ENCODE results near the gene GYS2. TPM values are rescaled to one million over a fixed set of nuclear protein-coding genes. Genes with fewer than 3 reads are reported as not detected.
A peak's percentile ranks its signal among the peaks of the same experiment; 100 is the strongest.

GYS2 gene
- polyA plus RNA-seq, 1 experiment: not detected

DNA sequence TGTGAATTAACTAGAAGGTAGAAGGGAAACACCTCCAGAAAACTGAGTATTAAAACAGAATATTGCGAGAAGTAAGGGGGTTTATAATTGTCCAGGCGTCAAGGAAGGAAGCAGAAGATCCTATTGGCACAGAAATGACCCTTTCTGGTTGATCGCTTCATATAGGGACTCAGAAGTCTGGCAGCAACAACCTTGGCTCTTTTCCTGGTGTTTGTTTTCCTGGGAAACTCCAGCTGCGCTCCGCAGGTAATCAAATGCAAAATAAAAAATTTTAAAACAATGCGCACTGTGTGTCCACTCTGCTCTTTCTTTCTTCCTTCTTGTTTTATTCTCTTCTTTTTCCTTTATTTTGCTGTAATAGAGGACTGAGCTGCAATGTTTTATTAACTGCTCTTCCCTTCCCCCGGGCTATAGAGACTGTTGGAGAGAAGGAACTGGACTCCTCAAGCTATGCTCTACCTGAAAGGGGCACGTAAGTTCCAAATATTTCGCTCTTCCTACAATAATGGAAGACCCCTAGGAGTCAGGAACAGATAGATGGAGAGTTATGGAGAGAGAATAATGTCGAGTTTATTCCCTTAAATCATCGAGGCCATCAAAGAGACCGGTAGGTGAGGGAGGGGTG, 77.8 kb downstream of the GYS2 start:
- POLR2A ChIA-PET: no interaction called here
- CTCF ChIA-PET: no interaction called here
- no peak for DNase-seq (ENCODE audit: low read depth, low spot score)

DNA sequence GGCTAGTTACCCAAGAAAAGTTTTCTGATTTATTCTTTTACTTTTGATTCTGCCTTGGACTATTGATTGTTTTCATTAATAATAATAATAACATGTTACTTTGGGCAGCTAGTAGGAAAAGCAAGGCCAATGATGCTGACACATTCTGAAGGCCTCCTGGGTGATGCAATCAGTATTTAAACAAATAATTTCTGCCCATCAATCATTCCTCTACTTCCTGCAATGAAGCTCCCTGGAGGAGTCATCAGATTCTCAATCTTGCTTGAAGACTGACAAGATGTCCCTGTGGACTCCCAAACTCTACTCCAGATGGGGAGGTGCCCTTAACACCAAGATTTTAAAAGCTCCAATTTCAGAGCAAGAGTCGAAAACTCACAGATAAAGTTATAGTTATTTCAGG, 78.6 kb downstream of the GYS2 start, which contains the start of gene SPX:
Gene SPX, plus strand, starts transcription at position 244 of the 400 bp plus-strand sequence. CDS start 177 bp downstream, outside the sequence.
- ChIA-PET POLR2A (no interaction called here), CTCF (no interaction called here)
- no peak for DNase-seq (ENCODE audit: low read depth, low spot score)
- Histone ChIP-seq H3K4me3 (ENCODE audit: low read depth, low read length) (no peak within 1 kb of the TSS; the same call in 1 of the 2 replicates), H3K9me3 (ENCODE audit: control insufficient read depth, insufficient read depth, low read length) (no peaks in the 10 kb centered on the region), H3K27ac (ENCODE audit: low read depth, low read length) (no peak within 1 kb of the TSS), H3K27me3 (ENCODE audit: control insufficient read depth, insufficient read depth, low read length) (peaks cover 3% of the 10 kb centered on the region)
- TF ChIP-seq, protein P1, sequence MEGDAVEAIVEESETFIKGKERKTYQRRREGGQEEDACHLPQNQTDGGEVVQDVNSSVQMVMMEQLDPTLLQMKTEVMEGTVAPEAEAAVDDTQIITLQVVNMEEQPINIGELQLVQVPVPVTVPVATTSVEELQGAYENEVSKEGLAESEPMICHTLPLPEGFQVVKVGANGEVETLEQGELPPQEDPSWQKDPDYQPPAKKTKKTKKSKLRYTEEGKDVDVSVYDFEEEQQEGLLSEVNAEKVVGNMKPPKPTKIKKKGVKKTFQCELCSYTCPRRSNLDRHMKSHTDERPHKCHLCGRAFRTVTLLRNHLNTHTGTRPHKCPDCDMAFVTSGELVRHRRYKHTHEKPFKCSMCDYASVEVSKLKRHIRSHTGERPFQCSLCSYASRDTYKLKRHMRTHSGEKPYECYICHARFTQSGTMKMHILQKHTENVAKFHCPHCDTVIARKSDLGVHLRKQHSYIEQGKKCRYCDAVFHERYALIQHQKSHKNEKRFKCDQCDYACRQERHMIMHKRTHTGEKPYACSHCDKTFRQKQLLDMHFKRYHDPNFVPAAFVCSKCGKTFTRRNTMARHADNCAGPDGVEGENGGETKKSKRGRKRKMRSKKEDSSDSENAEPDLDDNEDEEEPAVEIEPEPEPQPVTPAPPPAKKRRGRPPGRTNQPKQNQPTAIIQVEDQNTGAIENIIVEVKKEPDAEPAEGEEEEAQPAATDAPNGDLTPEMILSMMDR (IDR thresholded peaks at IDR 0.05; ENCODE audit: low read depth, low read length): no peak

More for the DNA sequence above, 77.8 kb downstream of the GYS2 start:
- Histone ChIP-seq H3K4me3 (ENCODE audit: low read depth, low read length) (peak overlapping the region; percentile 62), H3K27me3 (ENCODE audit: control insufficient read depth, insufficient read depth, low read length) (peaks cover 3% of the 10 kb centered on the region), H3K27ac (ENCODE audit: low read depth, low read length) (no peak overlapping the region), H3K9me3 (ENCODE audit: control insufficient read depth, insufficient read depth, low read length) (no peaks in the 10 kb centered on the region)
- TF ChIP-seq, protein P1 (IDR thresholded peaks at IDR 0.05; ENCODE audit: low read depth, low read length): no peak

DNA sequence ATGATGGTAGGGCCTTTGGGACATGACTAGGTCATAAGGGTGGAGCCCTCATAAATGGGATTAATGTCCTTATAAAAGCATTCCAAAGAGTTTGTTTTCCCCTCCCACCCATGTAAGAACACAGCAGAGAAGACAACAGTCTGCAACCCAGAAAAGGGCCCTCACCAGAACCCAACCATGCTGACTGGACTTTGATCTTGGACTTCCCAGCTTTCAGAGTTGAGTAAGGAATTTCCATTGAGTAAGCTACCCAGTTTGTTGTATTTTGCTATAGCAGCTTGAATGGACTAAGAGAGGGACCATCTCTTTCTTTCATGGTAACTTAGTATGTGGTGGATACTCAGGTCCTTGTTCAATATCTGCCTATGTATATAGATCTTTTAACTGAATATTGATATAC, 81.5 kb downstream of the GYS2 start:
- Histone ChIP-seq H3K4me3 (ENCODE audit: low read depth, low read length) (no peak overlapping the region), H3K9me3 (ENCODE audit: control insufficient read depth, insufficient read depth, low read length) (no peaks in the 10 kb centered on the region), H3K27ac (ENCODE audit: low read depth, low read length) (no peak overlapping the region), H3K27me3 (ENCODE audit: control insufficient read depth, insufficient read depth, low read length) (no peaks in the 10 kb centered on the region)
- ChIA-PET POLR2A (no interaction called here), CTCF (no interaction called here)
- TF ChIP-seq, protein P1 (IDR thresholded peaks at IDR 0.05; ENCODE audit: low read depth, low read length): no peak
- DNase-seq (ENCODE audit: low read depth, low spot score): no peak

DNA sequence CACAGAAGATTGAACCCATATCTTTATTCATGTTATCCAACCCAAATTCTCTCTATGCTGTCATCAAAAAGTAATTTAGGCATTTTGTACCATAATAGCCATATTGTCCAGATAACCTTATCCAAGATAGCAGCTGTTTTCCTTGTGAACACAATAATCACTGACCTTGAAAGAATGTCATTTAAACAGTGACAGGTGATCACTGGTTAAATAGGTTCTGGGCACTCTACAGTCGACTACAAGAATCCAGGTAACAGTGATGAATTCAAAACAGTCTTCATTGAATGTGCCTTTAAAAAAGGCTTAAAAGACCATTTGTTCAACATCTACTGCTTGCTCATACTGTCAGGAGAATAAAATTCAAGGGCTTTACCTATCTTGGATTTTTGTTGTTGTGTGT, 83.1 kb downstream of the GYS2 start:
- Histone ChIP-seq H3K4me3 (ENCODE audit: low read depth, low read length) (no peak overlapping the region), H3K9me3 (ENCODE audit: control insufficient read depth, insufficient read depth, low read length) (no peaks in the 10 kb centered on the region), H3K27ac (ENCODE audit: low read depth, low read length) (no peak overlapping the region), H3K27me3 (ENCODE audit: control insufficient read depth, insufficient read depth, low read length) (no peaks in the 10 kb centered on the region)
- ChIA-PET CTCF (no interaction called here), POLR2A (no interaction called here)
- no peak for DNase-seq (ENCODE audit: low read depth, low spot score)
- TF ChIP-seq, protein P1 (IDR thresholded peaks at IDR 0.05; ENCODE audit: low read depth, low read length): no peak

DNA sequence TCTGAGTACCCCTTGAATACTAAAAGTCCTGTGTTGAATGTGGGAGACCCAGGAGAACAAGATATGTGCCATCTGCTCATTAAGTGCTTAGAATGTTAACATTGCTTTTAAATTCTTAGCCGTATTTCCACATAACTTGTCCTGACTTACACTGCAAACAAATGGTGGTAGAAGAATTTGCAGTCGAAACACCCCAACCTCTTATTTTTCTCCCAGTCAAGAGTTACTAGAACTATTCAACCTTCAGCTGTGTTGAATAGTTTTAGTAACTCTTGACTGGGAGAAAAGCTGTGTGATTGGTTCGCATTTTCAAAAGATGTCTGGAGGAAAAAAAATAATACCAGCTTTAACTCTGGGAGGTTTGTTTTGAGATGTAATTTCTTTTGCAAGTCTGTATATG, 86.2 kb downstream of the GYS2 start:
- no peaks in the 10 kb centered on the region for H3K9me3 ChIP-seq (ENCODE audit: control insufficient read depth, insufficient read depth, low read length)
- ChIA-PET CTCF (no interaction called here), POLR2A (no interaction called here)
- no peak for DNase-seq (ENCODE audit: low read depth, low spot score)
- H3K4me3 ChIP-seq (ENCODE audit: low read depth, low read length): no peak overlapping the region
- no peak overlapping the region for H3K27ac ChIP-seq (ENCODE audit: low read depth, low read length)
- TF ChIP-seq, protein P1 (IDR thresholded peaks at IDR 0.05; ENCODE audit: low read depth, low read length): no peak
- no peaks in the 10 kb centered on the region for H3K27me3 ChIP-seq (ENCODE audit: control insufficient read depth, insufficient read depth, low read length)
